Middle frontal gyrus (tissue), 1 donor: ENCODE results near the gene LYRM4.

Experiments
- DNase-seq: peaks from one replicate; pipeline ENCODE4 v3.0.0-alpha.2; 2015; ENCODE audit warnings: low spot score; ENCODE audit errors: extremely low spot score

The LYRM4 gene

GRCh38 chr6:5146398-5146797 is 114.4 kb downstream of the LYRM4 start:
- DNase-seq: no peak

- peak; percentile 87 for DNase-seq
Measured at GRCh38 chr6:5143634-5144311, 117.0 kb downstream of the LYRM4 start.

GRCh38 chr6:5142915-5143314 is 117.8 kb downstream of the LYRM4 start:
- no peak for DNase-seq

GRCh38 chr6:5142131-5142530 is 118.6 kb downstream of the LYRM4 start:
- no peak for DNase-seq

GRCh38 chr6:5141046-5141445 is 119.7 kb downstream of the LYRM4 start:
- DNase-seq: no peak

GRCh38 chr6:5139828-5140771 is 120.7 kb downstream of the LYRM4 start:
- no peak for DNase-seq

GRCh38 chr6:5138995-5139827 is 121.5 kb downstream of the LYRM4 start:
- DNase-seq: no peak

- DNase-seq: no peak
Measured at GRCh38 chr6:5136851-5137250, 123.9 kb downstream of the LYRM4 start.

- DNase-seq: no peak
Measured at GRCh38 chr6:5135788-5136376, 124.9 kb downstream of the LYRM4 start.

- DNase-seq: no peak
Measured at GRCh38 chr6:5133943-5134342, 126.8 kb downstream of the LYRM4 start.

GRCh38 chr6:5132731-5133130 is 128.0 kb downstream of the LYRM4 start:
- DNase-seq: no peak

GRCh38 chr6:5130135-5130866 is 130.4 kb downstream of the LYRM4 start:
- DNase-seq: no peak

- no peak for DNase-seq
Measured at GRCh38 chr6:5128351-5128750, 132.4 kb downstream of the LYRM4 start.

GRCh38 chr6:5127106-5127687 is 133.6 kb downstream of the LYRM4 start:
- no peak for DNase-seq

GRCh38 chr6:5126214-5126613 is 134.5 kb downstream of the LYRM4 start:
- DNase-seq: no peak

GRCh38 chr6:5125152-5126006 is 135.4 kb downstream of the LYRM4 start:
- DNase-seq: no peak

GRCh38 chr6:5124526-5124925 is 136.2 kb downstream of the LYRM4 start:
- DNase-seq: no peak

GRCh38 chr6:5123296-5124143 is 137.2 kb downstream of the LYRM4 start:
- no peak for DNase-seq
